DMS53 (cell line): ENCODE data around the gene PLB1.

Experiments used
- DNase-seq: peaks from one replicate; lab custom pipeline; 2025; lab: John Stamatoyannopoulos, UW

Gene PLB1

DNA sequence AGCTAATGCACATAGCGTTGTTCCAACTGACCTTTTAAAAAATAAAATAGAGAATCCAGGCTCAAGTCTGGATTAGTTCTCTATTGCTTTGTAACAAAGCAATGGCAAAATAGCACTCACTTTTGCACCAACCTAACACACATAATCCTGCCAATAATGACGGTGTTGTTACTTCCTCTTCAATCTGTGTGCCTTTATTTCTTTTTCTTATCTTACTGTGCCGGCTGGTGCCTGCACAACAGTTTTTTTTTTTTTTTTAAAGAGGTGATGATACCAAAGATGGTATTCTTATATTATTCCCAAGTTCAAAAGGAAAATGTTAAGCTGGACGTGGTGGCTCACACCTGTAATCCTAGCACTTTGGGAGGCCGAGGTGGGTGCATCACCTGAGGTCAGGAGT is 3.4 kb downstream of the PLB1 start:
- no peak for DNase-seq

DNA sequence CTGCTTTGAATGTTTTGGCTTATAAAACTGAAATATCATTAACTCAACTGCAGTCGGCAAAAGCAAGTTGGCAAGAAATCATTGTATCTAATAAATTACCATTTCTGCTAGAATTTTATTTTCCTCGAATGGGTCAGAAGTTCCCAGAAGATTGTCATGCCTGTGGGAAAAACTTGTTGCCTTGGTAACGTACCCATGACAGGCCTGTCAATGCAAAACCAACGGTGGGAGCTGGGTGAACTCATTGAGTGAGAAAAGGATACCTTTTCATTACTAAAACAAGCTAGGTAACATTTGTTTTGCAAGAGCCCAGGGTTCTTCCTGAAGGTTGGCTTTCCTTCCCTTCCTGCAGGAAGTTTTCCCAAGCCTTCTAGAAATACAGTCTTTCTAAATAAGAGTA is 9.5 kb downstream of the PLB1 start:
- no peak for DNase-seq

GRCh38 chr2:28506112-28506910 is 10.5 kb downstream of the PLB1 start:
- DNase-seq: no peak

GRCh38 chr2:28507796-28508764 is 12.2 kb downstream of the PLB1 start:
- peak; percentile 97 for DNase-seq

DNA sequence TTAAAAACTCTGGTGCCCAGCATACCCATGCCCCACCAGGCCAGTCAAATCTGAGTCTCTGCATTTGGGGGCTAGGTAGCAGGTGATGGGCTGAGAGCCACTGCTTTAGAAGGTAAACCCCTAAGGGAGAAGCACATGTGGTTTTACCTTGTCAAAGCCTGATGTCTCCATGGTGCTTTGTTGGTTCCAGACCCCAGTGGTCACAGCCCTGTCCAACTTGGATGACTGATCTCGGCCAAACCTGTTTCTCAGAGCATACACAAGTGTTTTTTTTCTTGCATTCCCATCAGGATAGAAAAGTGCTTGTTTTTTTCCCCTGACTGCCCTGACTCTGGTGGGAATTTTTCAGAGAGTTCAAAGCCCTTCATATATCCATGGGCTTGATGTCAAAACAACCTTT is 13.5 kb downstream of the PLB1 start:
- peak; percentile 11 for DNase-seq

DNA sequence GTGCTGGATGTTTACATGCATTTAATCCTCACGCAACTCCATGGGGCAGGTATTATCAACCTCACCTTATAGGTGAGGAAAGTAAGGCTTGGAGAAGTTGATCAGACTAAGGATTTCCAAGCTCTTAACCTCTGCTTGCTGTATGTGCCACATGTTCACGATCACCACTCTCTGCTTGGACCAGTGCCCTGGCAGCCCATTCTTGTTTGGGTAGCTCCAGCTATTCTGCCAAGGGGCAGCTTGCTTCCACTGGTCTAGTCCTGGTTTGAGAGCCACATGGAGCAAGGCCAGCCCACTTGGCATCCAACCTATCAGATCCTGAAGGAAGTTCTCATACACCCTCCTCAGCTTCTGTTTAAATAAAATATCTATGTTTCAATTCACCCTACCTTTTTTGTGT is 14.3 kb downstream of the PLB1 start:
- no peak for DNase-seq

GRCh38 chr2:28511871-28512606 is 16.2 kb downstream of the PLB1 start:
- no peak for DNase-seq

GRCh38 chr2:28512607-28512965 is 16.7 kb downstream of the PLB1 start:
- DNase-seq: no peak

- DNase-seq: no peak
Observed at GRCh38 chr2:28513097-28513496, 17.2 kb downstream of the PLB1 start.

GRCh38 chr2:28515176-28515751 is 19.4 kb downstream of the PLB1 start:
- no peak for DNase-seq

DNA sequence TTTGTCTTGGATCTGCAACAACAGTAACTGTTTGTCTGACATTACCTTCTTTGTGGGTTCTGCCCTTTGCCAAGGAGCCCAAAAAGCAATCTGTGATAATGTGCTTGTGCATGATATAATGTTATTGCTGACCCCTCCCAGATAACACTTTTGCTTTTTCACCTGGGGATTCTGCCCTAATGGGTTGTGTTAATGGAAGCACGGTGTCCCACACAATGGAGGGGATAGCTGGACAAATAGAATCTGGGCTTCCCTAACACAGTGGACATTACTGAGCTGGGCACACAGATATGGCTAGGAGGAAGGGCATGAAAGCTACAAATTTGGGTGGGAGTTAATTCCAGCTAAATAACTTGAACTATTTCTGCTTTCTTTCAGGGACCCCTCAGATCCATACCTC is 20.6 kb downstream of the PLB1 start:
- no peak for DNase-seq

DNA sequence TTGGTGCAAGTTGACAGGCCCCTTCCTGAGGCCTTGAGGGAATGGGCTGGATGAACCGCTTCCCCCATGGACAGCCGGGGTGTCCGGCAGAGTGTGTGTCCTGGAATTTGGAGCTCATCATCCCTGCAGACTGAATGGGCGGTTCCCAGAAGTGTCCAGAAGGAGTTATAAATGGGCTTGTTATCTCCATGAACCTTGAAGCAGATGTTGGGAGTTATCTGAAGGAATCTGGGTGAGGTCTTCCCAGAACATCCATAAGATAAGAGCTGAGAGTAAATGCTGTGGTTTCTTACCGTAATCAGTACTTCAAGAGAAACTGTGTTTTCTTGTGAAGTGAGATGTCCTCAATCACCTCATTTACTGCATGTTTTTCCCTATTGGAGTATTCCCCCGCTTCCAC is 21.1 kb downstream of the PLB1 start:
- no peak for DNase-seq

GRCh38 chr2:28521663-28522062 is 25.8 kb downstream of the PLB1 start:
- no peak for DNase-seq

- no peak for DNase-seq
Observed at GRCh38 chr2:28522481-28522880, 26.6 kb downstream of the PLB1 start.

DNA sequence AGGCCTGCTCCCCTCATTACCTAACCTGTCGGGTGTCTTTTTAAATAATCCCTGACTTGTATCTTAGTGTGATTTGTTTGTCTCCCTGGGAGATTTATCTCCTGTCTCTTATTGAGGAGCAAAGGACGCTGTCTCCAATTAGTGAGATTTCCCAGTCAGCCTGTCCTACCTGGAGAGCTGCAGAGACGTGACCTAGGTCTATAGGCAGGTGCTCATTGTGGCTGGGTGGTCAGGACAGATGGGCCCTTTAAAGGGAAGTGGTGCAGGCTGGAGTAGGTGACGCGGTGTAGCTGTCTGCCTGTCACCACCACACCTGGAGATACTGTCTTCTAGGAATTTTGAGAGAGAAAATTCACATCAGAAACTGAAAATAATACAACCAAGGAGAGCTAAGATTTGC is 28.0 kb downstream of the PLB1 start:
- DNase-seq: no peak

- no peak for DNase-seq
Observed at GRCh38 chr2:28525481-28525880, 29.6 kb downstream of the PLB1 start.

DNA sequence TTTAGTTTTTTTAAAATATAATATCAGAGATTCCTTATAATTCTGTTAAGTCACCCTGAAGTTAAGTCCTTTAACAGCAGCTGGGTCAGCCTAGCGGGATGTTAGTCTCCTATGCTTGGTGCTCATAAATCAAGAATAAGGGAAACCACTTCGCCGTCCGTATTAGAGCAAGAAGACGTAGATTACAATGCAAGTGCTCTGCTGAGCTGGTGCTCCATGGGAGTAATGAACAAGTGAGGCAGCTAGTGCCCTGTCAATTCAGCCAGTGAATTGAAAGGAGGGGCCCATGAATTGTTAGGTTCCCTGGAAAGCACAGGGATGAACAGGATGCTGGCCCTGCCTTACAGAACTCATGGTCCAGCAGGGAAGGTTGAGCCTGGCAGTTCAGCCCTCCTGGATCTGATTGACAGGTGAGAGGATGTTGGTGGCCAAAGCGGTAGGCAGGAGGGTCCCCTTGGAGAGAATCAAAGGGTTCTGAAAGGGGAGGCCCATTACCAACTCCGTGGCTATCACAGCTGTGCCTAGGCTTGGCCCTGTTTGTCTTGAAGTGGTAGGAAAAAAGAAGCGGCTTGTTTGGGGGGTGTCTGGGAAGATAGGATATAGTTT is 30.8 kb downstream of the PLB1 start:
- no peak for DNase-seq

DNA sequence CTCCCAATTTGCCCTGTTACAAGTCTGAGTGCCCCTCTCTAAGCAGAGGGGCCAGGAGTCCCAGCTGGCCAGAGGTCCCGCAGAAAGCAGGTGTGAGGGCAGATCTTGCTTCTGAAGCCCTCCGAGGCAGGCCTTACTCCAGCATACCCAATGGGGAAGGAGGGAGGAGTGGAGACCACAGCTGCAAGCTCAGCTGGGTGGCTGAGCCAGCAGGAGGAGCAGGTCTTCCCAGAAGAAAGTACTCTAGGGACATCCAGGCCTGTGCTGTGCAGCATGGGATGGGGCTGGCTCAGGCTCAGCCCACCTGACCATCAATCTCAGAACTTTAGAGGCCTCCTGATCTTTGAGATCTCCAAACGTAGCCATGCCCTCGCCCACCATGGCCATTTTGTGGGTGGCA is 31.3 kb downstream of the PLB1 start:
- no peak for DNase-seq

GRCh38 chr2:28528206-28528605 is 32.3 kb downstream of the PLB1 start:
- no peak for DNase-seq

GRCh38 chr2:28530782-28531181 is 34.9 kb downstream of the PLB1 start:
- no peak for DNase-seq

DNA sequence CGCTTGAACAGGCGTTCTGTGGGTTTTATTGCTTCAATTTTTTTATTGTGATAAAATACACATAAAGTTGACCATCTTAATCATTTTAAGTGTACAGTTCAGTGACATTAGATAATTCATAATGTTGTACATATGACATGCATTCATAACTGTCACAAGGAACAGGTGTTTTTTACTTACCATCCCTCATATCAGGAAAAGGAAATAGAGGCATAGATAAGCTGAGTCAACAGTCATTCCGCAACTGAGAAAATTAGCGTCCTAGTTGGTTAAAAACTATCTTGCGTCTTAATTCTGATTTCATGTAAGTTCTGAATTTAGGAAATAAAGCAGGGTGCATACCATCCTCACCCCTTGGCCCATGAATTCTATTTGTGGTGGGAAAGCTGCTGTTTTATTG is 36.5 kb downstream of the PLB1 start:
- no peak for DNase-seq
